Keratinocyte (primary cell): ENCODE data around the gene UPB1. TPM values are rescaled to one million over a fixed set of nuclear protein-coding genes. Genes with fewer than 3 reads are reported as not detected.

ENCODE experiments used
- DNase-seq: peaks from one replicate; pipeline ENCODE4 v3.0.0-alpha.2; 2011; ENCODE audit warnings: low read depth, missing footprints, low spot score
- FAIRE-seq: peaks from 2 replicates; lab custom pipeline; 2011; peaks lifted over from hg19 to GRCh38; lab: Jason Lieb, UNC
- H2AFZ ChIP-seq: 2 replicates; pipeline ENCODE4 v1.6.0; 2012; ENCODE audit warnings: low read length, control low read depth, inconsistent platforms; ENCODE audit not compliant: control insufficient read depth
- H3K27ac ChIP-seq: 2 replicates; pipeline ENCODE4 v1.5.1; 2011; ENCODE audit warnings: low read length; ENCODE audit not compliant: control insufficient read depth, insufficient read depth
- H3K27me3 ChIP-seq: 3 replicates; pipeline ENCODE4 v1.6.0; 2011; ENCODE audit warnings: low read length; ENCODE audit not compliant: control insufficient read depth, insufficient read depth; ENCODE audit errors: extremely low read depth
- H3K36me3 ChIP-seq, 2 experiments: 2 replicates in 1 of 2; 3 replicates in 1 of 2; pipeline ENCODE4 v1.5.1; 2011; ENCODE audit warnings: low read length in 2 of 2, mild to moderate bottlenecking in 1 of 2; ENCODE audit not compliant: control insufficient read depth in 2 of 2, insufficient read depth in 2 of 2; ENCODE audit errors: extremely low read depth in 1 of 2
- H3K4me1 ChIP-seq: 3 replicates; pipeline ENCODE4 v1.5.1; 2011; ENCODE audit warnings: low read length; ENCODE audit not compliant: control insufficient read depth, insufficient read depth; ENCODE audit errors: extremely low read depth
- H3K4me2 ChIP-seq: 3 replicates; pipeline ENCODE4 v1.6.0; 2011; ENCODE audit warnings: low read depth, low read length; ENCODE audit not compliant: control insufficient read depth, insufficient read depth; ENCODE audit errors: extremely low read depth
- H3K4me3 ChIP-seq, 3 experiments: fragments of 200-600 bp in 1 of 3; sonication (generic) in 1 of 3; 2 replicates in 2 of 3; 3 replicates in 1 of 3; pipeline ENCODE4 v1.5.1; 2011 to 2016; ENCODE audit warnings: low read length in 3 of 3, mild to moderate bottlenecking in 3 of 3, control low read depth in 2 of 3, inconsistent platforms in 1 of 3, low read depth in 1 of 3, mixed read lengths in 1 of 3, mixed run types in 1 of 3, moderate library complexity in 1 of 3; ENCODE audit not compliant: control insufficient read depth in 2 of 3, insufficient read depth in 2 of 3; ENCODE audit errors: extremely low read depth in 1 of 3
- H3K79me2 ChIP-seq: 2 replicates; pipeline ENCODE4 v1.6.0; 2012; ENCODE audit warnings: low read length; ENCODE audit not compliant: control insufficient read depth, insufficient read depth
- H3K9ac ChIP-seq: 3 replicates; pipeline ENCODE4 v1.6.0; 2011; ENCODE audit warnings: low read length; ENCODE audit not compliant: control insufficient read depth, insufficient read depth; ENCODE audit errors: extremely low read depth
- H3K9me1 ChIP-seq: 3 replicates; pipeline ENCODE4 v1.6.0; 2011; ENCODE audit warnings: low read length; ENCODE audit not compliant: control insufficient read depth, insufficient read depth; ENCODE audit errors: extremely low read depth
- H3K9me3 ChIP-seq: 2 replicates; pipeline ENCODE4 v1.5.1; 2012; ENCODE audit warnings: low read depth, low read length; ENCODE audit not compliant: control insufficient read depth
- H4K20me1 ChIP-seq: 3 replicates; pipeline ENCODE4 v1.6.0; 2011; ENCODE audit warnings: low read length; ENCODE audit not compliant: control insufficient read depth, insufficient read depth; ENCODE audit errors: extremely low read depth
- CTCF ChIP-seq, 3 experiments: IDR thresholded peaks in 1 of 3; conservative IDR thresholded peaks in 1 of 3; optimal IDR thresholded peaks in 1 of 3; 2 replicates in 2 of 3; 3 replicates in 1 of 3; pipeline versions ENCODE3 to v1.5.1; 2011; ENCODE audit warnings: low read length in 3 of 3, mild to moderate bottlenecking in 3 of 3, moderate library complexity in 2 of 3, control low read depth in 1 of 3, inconsistent platforms in 1 of 3; ENCODE audit not compliant: insufficient read depth in 2 of 3; ENCODE audit errors: extremely low read depth in 1 of 3
- EZH2 ChIP-seq: IDR thresholded peaks from one replicate; pipeline ENCODE4 v1.6.1; 2012; ENCODE audit warnings: inconsistent platforms, mild to moderate bottlenecking, low read length, moderate library complexity
- dilution Hi-C: fragments of 300-500 bp; cut with MboI; formaldehyde crosslinking; loops from one replicate; pipeline ENCODE4 v1.7.0; 2020; ENCODE audit warnings: low sequenced_read_pairs; ENCODE audit not compliant: extremely low pct_ligation_motif_present
- polyA plus RNA-seq, 5 experiments: library from polyadenylated mRNA; depleted of rRNA in 3 of 5; stranded (reverse) in 3 of 5; stranded (forward) in 1 of 5; unstranded in 1 of 5; fragments of >200 nt; gene quantifications; 1 replicate in 1 of 5; 2 replicates in 3 of 5; 3 replicates in 1 of 5; pipeline versions ENCODE4 v1.2.1 to v1.2.3, GENCODE V29; 2011 to 2012; ENCODE audit warnings: missing spikeins in 2 of 5, low read depth in 1 of 5, low replicate concordance in 1 of 5

The UPB1 gene
- polyA plus RNA-seq, 1 donor (not counting 4 experiments of a cell fraction or from before 2014, with no cell fraction given): not detected

GRCh38 chr22:24496661-24497060 is 1.5 kb downstream of the UPB1 start:
- Histone ChIP-seq H3K9me1 (no peaks in the 10 kb centered on the region), H3K9ac (no peak overlapping the region), H3K4me3 (no peak overlapping the region), H3K36me3 (no peaks in the 10 kb centered on the region), H3K27ac (no peak overlapping the region), H3K4me2 (no peak overlapping the region), H2AFZ (no peak overlapping the region), H3K27me3 (peaks cover 27% of the 10 kb centered on the region), H4K20me1 (no peaks in the 10 kb centered on the region), H3K9me3 (peaks cover 2% of the 10 kb centered on the region), H3K79me2 (no peaks in the 10 kb centered on the region), H3K4me1 (peaks cover 10% of the 10 kb centered on the region)
- DNase-seq (no peak), FAIRE-seq (no peak)
- TF ChIP-seq CTCF (optimal IDR thresholded peaks at IDR 0.05 in 1 of 3, IDR thresholded peaks at IDR 0.05 in 1 of 3, conservative IDR thresholded peaks at IDR 0.05 in 1 of 3; ENCODE audit: extremely low read depth in 1 of 3, insufficient read depth in 2 of 3, low read length in 3 of 3): no peak
- TF ChIP-seq EZH2: no peak
- dilution Hi-C loops: no loop called here

DNA sequence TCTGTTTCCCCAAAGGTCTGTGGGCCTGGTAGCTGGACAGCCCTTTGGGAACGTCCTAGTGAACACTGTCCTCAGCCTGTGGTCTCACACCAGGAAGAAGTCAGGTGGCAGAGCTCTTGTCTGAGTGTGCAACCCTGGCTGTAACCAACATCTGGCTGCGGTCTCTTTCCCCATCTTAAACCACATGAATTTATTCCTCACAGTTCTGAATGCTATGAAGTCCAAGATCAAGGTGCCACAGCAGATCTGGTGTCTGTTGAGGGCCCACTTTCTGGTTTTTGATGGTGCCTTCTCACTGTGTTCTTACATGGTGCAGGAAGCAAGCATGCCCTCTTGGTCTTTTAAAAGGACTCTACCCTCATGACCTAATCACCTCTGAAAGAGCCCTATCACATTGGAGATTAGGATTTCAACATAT is 2.7 kb downstream of the UPB1 start:
- H3K9me1 ChIP-seq: no peaks in the 10 kb centered on the region
- H2AFZ ChIP-seq: no peak overlapping the region
- no peak overlapping the region for H3K27ac ChIP-seq
- no peak overlapping the region for H3K4me2 ChIP-seq
- H3K27me3 ChIP-seq: peaks cover 27% of the 10 kb centered on the region
- dilution Hi-C loops: no loop called here
- DNase-seq: no peak
- FAIRE-seq: no peak
- no peaks in the 10 kb centered on the region for H4K20me1 ChIP-seq
- no peak overlapping the region for H3K4me3 ChIP-seq
- TF ChIP-seq EZH2 (no peak), CTCF (optimal IDR thresholded peaks at IDR 0.05 in 1 of 3, IDR thresholded peaks at IDR 0.05 in 1 of 3, conservative IDR thresholded peaks at IDR 0.05 in 1 of 3; ENCODE audit: extremely low read depth in 1 of 3, insufficient read depth in 2 of 3, low read length in 3 of 3) (no peak)
- H3K79me2 ChIP-seq: no peaks in the 10 kb centered on the region
- H3K9ac ChIP-seq: no peak overlapping the region
- no peaks in the 10 kb centered on the region for H3K36me3 ChIP-seq
- H3K9me3 ChIP-seq: peaks cover 2% of the 10 kb centered on the region
- H3K4me1 ChIP-seq: peaks cover 10% of the 10 kb centered on the region
